Measurements from ENCODE around the gene NMT2. TPM values are rescaled to one million over a fixed set of nuclear protein-coding genes. Genes with fewer than 3 reads are reported as not detected.

Gene NMT2
- total RNA-seq, 1 donor from 2014 or later = 11.2 TPM

- Mint-ChIP-seq H3K27me3 (no peaks in the 10 kb centered on the region), H3K9me3 (no peaks in the 10 kb centered on the region), H3K4me1 (peaks cover 2% of the 10 kb centered on the region), H3K27ac (no peak overlapping the region), H3K36me3 (ENCODE audit: low read depth) (no peaks in the 10 kb centered on the region), H3K4me3 (no peak overlapping the region)
- intact Hi-C loops (cut with micrococcal nuclease) = no loop called here
- no peak for TF ChIP-seq CTCF (IDR thresholded peaks at IDR 0.05)
- DNase-seq = no peak
- CTCF ChIA-PET = no interaction called here
- no peak for ATAC-seq (ENCODE audit: low read depth)
- POLR2A ChIA-PET = interaction anchor here (0.5 kb wide), 1 partner anchor 27 kb away, joined by 3 read pairs; no protein-coding TSS in a partner anchor
Observed at GRCh38 chr10:15152556-15152955, 15.9 kb downstream of the NMT2 start.

- CTCF ChIA-PET = no interaction called here
- H3K27ac Mint-ChIP-seq = no peak overlapping the region
- intact Hi-C loops (cut with micrococcal nuclease) = no loop called here
- H3K36me3 Mint-ChIP-seq (ENCODE audit: low read depth) = no peaks in the 10 kb centered on the region
- no peaks in the 10 kb centered on the region for H3K9me3 Mint-ChIP-seq
- no peak for ATAC-seq (ENCODE audit: low read depth)
- no peak for DNase-seq
- H3K4me1 Mint-ChIP-seq = peaks cover 2% of the 10 kb centered on the region
- H3K27me3 Mint-ChIP-seq = no peaks in the 10 kb centered on the region
- H3K4me3 Mint-ChIP-seq = no peak overlapping the region
- no peak for TF ChIP-seq CTCF (IDR thresholded peaks at IDR 0.05)
- POLR2A ChIA-PET = no interaction called here
Observed at GRCh38 chr10:15150563-15150962, 17.9 kb downstream of the NMT2 start.

GRCh38 chr10:15149042-15149771, 19.3 kb downstream of the NMT2 start:
- intact Hi-C loops (cut with micrococcal nuclease) = no loop called here
- DNase-seq (no peak), ATAC-seq (ENCODE audit: low read depth) (no peak)
- TF ChIP-seq CTCF (IDR thresholded peaks at IDR 0.05) = no peak
- no peaks in the 10 kb centered on the region for H3K27me3 Mint-ChIP-seq
- no peaks in the 10 kb centered on the region for H3K36me3 Mint-ChIP-seq (ENCODE audit: low read depth)
- no peaks in the 10 kb centered on the region for H3K9me3 Mint-ChIP-seq
- CTCF ChIA-PET = no interaction called here
- H3K4me3 Mint-ChIP-seq = no peak overlapping the region
- H3K4me1 Mint-ChIP-seq = peaks cover 2% of the 10 kb centered on the region
- H3K27ac Mint-ChIP-seq = no peak overlapping the region
- POLR2A ChIA-PET = interaction anchor here (1.9 kb wide), 1 partner anchor 10 kb away, joined by 4 read pairs; no protein-coding TSS in a partner anchor

GRCh38 chr10:15147594-15148392, 20.7 kb downstream of the NMT2 start:
- ATAC-seq (ENCODE audit: low read depth) (no peak), DNase-seq (no peak)
- Mint-ChIP-seq H3K36me3 (ENCODE audit: low read depth) (no peaks in the 10 kb centered on the region), H3K27me3 (no peaks in the 10 kb centered on the region), H3K4me3 (no peak overlapping the region), H3K27ac (no peak overlapping the region), H3K4me1 (peaks cover 4% of the 10 kb centered on the region), H3K9me3 (no peaks in the 10 kb centered on the region)
- POLR2A ChIA-PET = no interaction called here
- no peak for TF ChIP-seq CTCF (IDR thresholded peaks at IDR 0.05)
- intact Hi-C loops (cut with micrococcal nuclease) = no loop called here
- CTCF ChIA-PET = interaction anchor here (1.0 kb wide), 1 partner anchor 19 kb away, joined by 3 read pairs; no protein-coding TSS in a partner anchor

GRCh38 chr10:15146366-15146765, 22.1 kb downstream of the NMT2 start:
- no peak overlapping the region for H3K4me3 Mint-ChIP-seq

More at GRCh38 chr10:15146366-15146765, 22.1 kb downstream of the NMT2 start:
- ChIA-PET POLR2A (no interaction called here), CTCF (no interaction called here)
- DNase-seq (no peak), ATAC-seq (ENCODE audit: low read depth) (no peak)
- Mint-ChIP-seq H3K27me3 (no peaks in the 10 kb centered on the region), H3K36me3 (ENCODE audit: low read depth) (no peaks in the 10 kb centered on the region), H3K4me1 (peaks cover 18% of the 10 kb centered on the region), H3K27ac (no peak overlapping the region), H3K9me3 (no peaks in the 10 kb centered on the region)
- intact Hi-C loops (cut with micrococcal nuclease) = no loop called here
- TF ChIP-seq CTCF (IDR thresholded peaks at IDR 0.05) = no peak

All from activated B cell treated with CpG ODN at 0.5 μM for 24 hours (primary cell).